C4-2B (cell line): ENCODE measurements around the gene DLGAP1.

Source experiments
- H3K27ac ChIP-seq: fragments of 450-650 bp; 2 replicates; pipeline ENCODE4 v1.5.1; 2017
- CTCF ChIP-seq: fragments of 450-650 bp; conservative IDR thresholded peaks from 2 replicates; pipeline ENCODE4 v1.5.1; 2017; ENCODE audit warnings: mild to moderate bottlenecking
- ZFX ChIP-seq: fragments of 450-650 bp; IDR thresholded peaks from 2 replicates; pipeline ENCODE4 v1.6.1; 2017

Gene DLGAP1

GRCh38 chr18:3761266-3761665, 693.8 kb downstream of the DLGAP1 start:
- TF ChIP-seq ZFX (no peak), CTCF (no peak)
- no peak overlapping the region for H3K27ac ChIP-seq

DNA sequence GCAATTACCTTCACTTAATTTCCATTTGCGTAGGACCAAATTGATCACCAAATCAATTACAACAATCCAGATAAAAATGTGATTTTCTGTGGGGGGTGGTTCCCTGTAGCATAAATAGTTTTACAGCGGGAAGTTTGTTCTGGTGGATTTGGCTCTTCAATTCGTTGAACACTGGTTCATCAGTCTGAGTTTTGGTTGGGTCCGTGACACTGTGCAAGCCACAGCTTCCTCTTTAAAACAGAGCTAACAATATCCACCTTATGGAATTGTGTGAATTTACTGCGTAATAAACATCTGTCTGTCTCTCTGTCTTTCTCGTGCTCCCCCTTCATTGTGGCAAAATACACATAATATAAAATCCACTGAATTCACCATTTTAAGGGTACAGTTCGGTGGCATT, 694.4 kb downstream of the DLGAP1 start:
- H3K27ac ChIP-seq: no peak overlapping the region
- TF ChIP-seq ZFX (no peak), CTCF (no peak)

DNA sequence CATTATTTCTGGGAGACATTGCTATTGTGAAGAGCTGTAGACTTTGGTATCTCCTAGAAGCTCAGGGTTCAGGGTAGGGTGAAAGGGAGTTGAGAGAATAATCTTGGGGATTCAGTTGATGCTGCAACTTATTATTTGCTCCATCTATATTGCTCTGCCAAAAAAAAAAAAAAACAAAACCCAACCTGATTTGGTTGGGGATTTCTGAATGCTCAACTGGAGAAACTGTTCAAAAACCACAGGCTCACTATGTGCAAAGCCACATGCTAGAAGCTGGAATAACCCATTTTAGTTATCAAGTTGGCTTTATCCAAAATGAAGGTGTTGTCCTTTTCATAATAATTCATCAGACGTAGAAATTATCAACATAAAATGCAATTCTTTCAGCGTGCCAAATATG, 696.0 kb downstream of the DLGAP1 start:
- no peak overlapping the region for H3K27ac ChIP-seq
- TF ChIP-seq ZFX (no peak), CTCF (no peak)

DNA sequence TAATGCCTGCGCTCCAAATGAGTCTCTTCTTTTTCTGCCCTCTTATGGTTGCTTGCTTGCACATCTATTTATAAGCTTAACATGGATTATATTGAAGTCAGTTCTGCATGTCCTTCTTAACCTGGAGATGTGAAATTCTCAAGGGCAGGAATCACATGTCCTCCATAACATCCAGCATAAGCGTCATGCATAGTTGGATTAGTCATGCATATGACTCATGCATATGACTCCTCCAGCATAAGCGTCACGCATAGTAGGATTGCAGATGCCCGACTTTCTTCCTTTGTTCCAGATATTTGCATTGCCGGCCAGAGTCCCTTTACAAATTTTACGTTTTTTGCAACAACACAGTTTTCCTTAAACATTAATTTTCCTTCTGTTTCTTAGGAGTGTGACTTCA, 696.6 kb downstream of the DLGAP1 start:
- TF ChIP-seq CTCF: no peak
- no peak for TF ChIP-seq ZFX
- H3K27ac ChIP-seq: no peak overlapping the region

- no peak for TF ChIP-seq ZFX
- no peak for TF ChIP-seq CTCF
Measured at GRCh38 chr18:3757361-3757760, 697.7 kb downstream of the DLGAP1 start.

DNA sequence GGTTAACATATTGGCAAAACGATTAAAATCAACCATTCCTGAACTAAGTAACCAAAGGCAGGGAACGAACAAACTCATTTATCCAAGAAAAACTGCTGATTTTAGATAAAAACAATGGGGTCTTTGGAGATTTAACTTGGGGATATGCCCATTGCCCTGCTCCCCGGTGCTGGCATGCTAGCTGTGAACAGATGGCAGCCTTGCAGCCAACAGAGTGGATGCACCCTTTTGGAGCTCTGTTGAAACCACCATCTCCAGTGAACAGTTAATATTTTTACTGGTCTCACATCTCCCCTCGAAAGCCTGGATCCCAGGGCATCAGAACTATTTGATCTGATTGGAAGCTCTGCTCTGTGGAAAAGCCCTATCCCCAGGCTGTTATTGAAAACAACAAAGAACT, 702.0 kb downstream of the DLGAP1 start:
- TF ChIP-seq ZFX: no peak
- no peak for TF ChIP-seq CTCF
- H3K27ac ChIP-seq: peak overlapping the region; percentile 34; the same call in 1 of the 2 replicates

More at GRCh38 chr18:3757361-3757760, 697.7 kb downstream of the DLGAP1 start:
- H3K27ac ChIP-seq: no peak overlapping the region

DNA sequence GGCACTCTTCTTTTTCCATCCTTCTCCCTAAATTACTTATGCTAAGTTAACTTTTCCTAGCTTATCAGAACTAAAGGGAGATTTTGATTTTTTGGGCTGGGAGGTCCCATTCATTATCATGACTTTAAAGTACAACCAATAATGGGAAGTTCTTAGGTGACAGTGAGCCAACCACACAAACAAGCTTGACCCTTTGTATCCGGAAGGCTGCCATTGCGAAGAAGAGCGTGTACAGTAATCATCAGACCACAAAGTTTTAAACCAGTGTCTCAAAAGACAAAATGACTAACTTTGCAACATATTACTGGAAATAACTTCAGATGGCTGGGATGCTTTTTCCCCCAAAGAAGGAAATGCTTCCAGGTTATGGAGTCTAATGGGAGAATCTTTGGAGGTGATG, 707.0 kb downstream of the DLGAP1 start:
- TF ChIP-seq ZFX: no peak
- TF ChIP-seq CTCF: no peak
- no peak overlapping the region for H3K27ac ChIP-seq
